ENCODE data around the gene TNIK.

GRCh38 chr3:171184372-171184771 is 275.8 kb downstream of the TNIK start:
- TF ChIP-seq CTCF (IDR thresholded peaks at IDR 0.05; ENCODE audit: low read depth, low read length, poor library complexity, severe bottlenecking) (no peak), EZH2phosphoT487 (IDR thresholded peaks at IDR 0.05; ENCODE audit: borderline replicate concordance, low read length) (no peak)

All from DOHH2 (cell line).